Upper lobe of left lung (tissue), 4 donors: Measurements from ENCODE around the gene MAN1B1.

Experiments
- EP300 ChIP-seq, 4 donors: sonication (generic); formaldehyde crosslinking; IDR thresholded peaks; one replicate each; pipeline ENCODE4 v1.5.1; 2017; ENCODE audit warnings: antibody characterized with exemption in 4 of 4, control low read depth in 2 of 4
- POLR2A ChIP-seq, 4 donors: fragments of 450-650 bp; IDR thresholded peaks; one replicate each; pipeline ENCODE4 v1.5.1; 2016 to 2017; ENCODE audit warnings: antibody characterized with exemption in 4 of 4, mild to moderate bottlenecking in 2 of 4
- POLR2AphosphoS5 ChIP-seq, 2 donors: sonication (generic); formaldehyde crosslinking; IDR thresholded peaks; one replicate each; pipeline ENCODE4 v1.5.1; 2017; ENCODE audit warnings: antibody characterized with exemption in 2 of 2
- TF ChIP-seq, protein P1 (sequence below), 6 experiments: fragments of 450-650 bp in 4 of 6; fragments of 200-600 bp in 2 of 6; sonication (generic) in 2 of 6; IDR thresholded peaks; one replicate each; pipeline ENCODE4 v1.5.1; 2016 to 2019; ENCODE audit warnings: antibody characterized with exemption in 6 of 6

DNA sequence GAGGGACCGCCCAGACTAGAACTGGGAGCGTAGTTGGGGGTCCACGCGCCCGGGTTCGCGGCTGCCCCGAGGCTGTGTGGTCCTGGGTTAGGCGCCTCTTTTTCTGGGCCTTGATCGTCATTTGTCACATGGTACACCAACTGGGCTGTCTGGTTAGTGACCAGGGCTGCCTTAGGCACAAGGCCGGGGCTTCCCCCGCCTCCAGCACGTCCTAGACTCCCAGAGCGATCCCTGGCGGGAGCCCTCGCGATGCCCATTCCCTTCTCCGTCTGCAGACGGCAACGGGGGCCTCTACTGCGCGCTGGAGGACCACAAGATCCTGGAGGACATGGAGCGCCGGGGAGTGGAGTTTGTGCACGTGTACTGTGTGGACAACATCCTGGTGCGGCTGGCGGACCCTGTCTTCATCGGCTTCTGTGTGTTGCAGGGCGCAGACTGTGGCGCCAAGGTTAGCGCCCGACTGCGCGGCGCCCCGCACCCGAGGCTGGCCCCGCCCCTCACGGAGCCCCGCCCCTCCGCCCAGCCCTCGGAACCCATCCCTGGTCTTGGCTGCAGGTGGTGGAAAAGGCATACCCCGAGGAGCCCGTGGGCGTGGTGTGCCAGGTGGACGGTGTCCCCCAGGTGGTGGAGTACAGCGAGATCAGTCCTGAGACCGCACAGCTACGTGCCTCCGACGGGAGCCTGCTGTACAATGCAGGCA, 7.9 kb upstream of the MAN1B1 start:
- TF ChIP-seq, protein P1, sequence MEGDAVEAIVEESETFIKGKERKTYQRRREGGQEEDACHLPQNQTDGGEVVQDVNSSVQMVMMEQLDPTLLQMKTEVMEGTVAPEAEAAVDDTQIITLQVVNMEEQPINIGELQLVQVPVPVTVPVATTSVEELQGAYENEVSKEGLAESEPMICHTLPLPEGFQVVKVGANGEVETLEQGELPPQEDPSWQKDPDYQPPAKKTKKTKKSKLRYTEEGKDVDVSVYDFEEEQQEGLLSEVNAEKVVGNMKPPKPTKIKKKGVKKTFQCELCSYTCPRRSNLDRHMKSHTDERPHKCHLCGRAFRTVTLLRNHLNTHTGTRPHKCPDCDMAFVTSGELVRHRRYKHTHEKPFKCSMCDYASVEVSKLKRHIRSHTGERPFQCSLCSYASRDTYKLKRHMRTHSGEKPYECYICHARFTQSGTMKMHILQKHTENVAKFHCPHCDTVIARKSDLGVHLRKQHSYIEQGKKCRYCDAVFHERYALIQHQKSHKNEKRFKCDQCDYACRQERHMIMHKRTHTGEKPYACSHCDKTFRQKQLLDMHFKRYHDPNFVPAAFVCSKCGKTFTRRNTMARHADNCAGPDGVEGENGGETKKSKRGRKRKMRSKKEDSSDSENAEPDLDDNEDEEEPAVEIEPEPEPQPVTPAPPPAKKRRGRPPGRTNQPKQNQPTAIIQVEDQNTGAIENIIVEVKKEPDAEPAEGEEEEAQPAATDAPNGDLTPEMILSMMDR (IDR thresholded peaks at IDR 0.05), result no peak
- TF ChIP-seq EP300 (IDR thresholded peaks at IDR 0.05) (no peak), POLR2A (IDR thresholded peaks at IDR 0.05) (no peak), POLR2AphosphoS5 (IDR thresholded peaks at IDR 0.05) (no peak)
